B cell (primary cell): ENCODE data around the gene TIAM2.

Experiments used
- EZH2 ChIP-seq: IDR thresholded peaks from 2 replicates; pipeline ENCODE4 v1.6.1; 2012; ENCODE audit warnings: borderline replicate concordance, low read depth, mild to moderate bottlenecking, moderate library complexity, low read length; ENCODE audit not compliant: insufficient read depth, poor library complexity, severe bottlenecking
- TF ChIP-seq, protein P1 (sequence below): fragments of 200-600 bp; IDR thresholded peaks from one replicate; pipeline ENCODE4 v1.8.0; 2022; ENCODE audit warnings: antibody characterized with exemption, mild to moderate bottlenecking

DNA sequence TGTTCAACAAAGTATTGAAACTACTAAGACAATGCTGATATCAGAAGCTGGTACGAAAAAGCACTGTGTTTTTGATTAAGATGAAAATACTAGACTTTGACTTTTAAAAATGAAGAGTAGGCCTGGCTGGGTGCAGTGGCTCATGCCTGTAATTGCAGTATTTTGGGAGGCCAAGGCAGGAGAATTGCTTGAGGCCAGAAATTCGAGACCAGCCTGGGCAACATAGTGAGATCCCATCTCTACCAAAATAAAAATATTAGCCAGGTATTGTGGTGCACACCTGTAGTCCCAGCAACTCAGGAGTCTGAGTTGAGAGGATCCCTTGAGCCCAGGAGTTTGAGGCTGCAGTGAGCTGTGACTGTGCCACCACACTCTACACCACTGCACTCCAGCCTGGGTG lies 43.4 kb downstream of the TIAM2 start:
- TF ChIP-seq, protein P1, sequence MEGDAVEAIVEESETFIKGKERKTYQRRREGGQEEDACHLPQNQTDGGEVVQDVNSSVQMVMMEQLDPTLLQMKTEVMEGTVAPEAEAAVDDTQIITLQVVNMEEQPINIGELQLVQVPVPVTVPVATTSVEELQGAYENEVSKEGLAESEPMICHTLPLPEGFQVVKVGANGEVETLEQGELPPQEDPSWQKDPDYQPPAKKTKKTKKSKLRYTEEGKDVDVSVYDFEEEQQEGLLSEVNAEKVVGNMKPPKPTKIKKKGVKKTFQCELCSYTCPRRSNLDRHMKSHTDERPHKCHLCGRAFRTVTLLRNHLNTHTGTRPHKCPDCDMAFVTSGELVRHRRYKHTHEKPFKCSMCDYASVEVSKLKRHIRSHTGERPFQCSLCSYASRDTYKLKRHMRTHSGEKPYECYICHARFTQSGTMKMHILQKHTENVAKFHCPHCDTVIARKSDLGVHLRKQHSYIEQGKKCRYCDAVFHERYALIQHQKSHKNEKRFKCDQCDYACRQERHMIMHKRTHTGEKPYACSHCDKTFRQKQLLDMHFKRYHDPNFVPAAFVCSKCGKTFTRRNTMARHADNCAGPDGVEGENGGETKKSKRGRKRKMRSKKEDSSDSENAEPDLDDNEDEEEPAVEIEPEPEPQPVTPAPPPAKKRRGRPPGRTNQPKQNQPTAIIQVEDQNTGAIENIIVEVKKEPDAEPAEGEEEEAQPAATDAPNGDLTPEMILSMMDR, result no peak
- TF ChIP-seq EZH2, result no peak
